ENCODE results near the gene MACROD2.
"Not testable (repeated sequence)": the region's sequence is repeated elsewhere in the genome, so short reads cannot be mapped to it uniquely, and the experiment has no call there.

MACROD2 gene

DNA sequence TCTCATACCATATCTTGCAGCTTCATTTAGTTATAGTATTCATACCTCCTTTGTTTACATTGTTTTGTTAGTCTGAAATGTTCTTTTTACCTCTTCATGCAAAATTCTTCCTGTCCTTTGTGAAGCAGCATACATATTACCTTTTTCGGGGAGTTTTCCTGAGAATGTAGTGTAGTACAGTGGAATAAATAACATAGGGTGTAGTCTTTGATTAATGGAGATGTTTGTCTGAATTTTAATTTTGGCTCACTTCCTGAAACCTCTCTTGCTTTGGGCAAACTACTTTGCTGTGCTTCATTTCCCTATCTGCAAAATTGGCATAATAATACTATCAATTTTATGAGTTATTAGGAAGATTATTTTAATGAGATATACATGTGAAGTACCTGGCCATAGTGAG, 5.6 kb downstream of the MACROD2 start:
- peaks cover 7% of the 10 kb centered on the region for H3K9me3 ChIP-seq
- H3K9ac ChIP-seq = no peak overlapping the region
- no peak overlapping the region for H3K4me2 ChIP-seq
- no peaks in the 10 kb centered on the region for H3K27me3 ChIP-seq
- H3K4me1 ChIP-seq = peaks cover 11% of the 10 kb centered on the region
- TF ChIP-seq Cebpa-rat (IDR thresholded peaks at IDR 0.05) = no peak
- H4K20me1 ChIP-seq = no peaks in the 10 kb centered on the region
- no peaks in the 10 kb centered on the region for H3K36me3 ChIP-seq
- no peak overlapping the region for H3K27ac ChIP-seq
- H3K4me3 ChIP-seq = no peak overlapping the region

DNA sequence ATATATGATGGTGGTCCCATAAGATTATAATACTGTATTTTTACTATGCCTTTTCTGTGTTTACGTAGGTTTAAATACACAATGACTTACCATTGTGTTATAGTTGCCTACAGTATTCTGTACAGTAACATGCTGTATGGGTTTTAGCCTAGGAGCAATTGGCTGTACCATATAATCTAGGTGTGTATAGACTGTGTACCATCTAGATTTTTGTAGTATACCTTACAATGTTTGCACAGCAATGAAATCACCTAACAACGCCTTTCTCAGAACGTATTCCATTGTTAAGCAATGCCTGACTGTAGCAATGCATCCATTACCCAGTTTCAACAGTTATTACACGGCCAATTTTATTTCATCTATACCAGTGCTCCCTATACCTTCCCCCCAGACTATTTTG, 10.7 kb downstream of the MACROD2 start:
- Histone ChIP-seq H3K4me3 (no peak overlapping the region), H3K9me3 (no peaks in the 10 kb centered on the region), H3K36me3 (no peaks in the 10 kb centered on the region), H3K4me2 (no peak overlapping the region), H4K20me1 (no peaks in the 10 kb centered on the region), H3K9ac (no peak overlapping the region), H3K4me1 (no peaks in the 10 kb centered on the region), H3K27ac (no peak overlapping the region), H3K27me3 (no peaks in the 10 kb centered on the region)
- TF ChIP-seq Cebpa-rat (IDR thresholded peaks at IDR 0.05) = no peak

DNA sequence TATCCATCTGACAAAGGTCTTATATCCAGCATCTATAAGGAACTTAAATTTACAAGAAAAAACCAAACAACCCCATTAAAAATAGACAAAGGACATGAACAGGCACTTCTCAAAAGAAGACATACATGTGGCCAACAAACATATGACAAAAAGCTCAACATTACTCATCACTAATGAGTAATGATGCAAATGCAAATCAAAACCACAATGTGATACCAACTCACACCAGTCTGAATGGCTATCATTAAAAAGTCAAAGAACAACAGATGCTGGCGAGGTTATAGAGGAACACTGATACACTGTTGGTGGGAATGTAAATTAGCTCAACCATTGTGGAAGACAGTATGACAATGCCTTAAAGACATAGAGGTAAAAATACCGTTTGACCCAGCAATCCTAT, 13.9 kb downstream of the MACROD2 start:
- no peaks in the 10 kb centered on the region for H3K4me1 ChIP-seq
- no peaks in the 10 kb centered on the region for H4K20me1 ChIP-seq
- H3K9me3 ChIP-seq = peaks cover 12% of the 10 kb centered on the region; the same call in 1 of the 2 replicates
- no peak overlapping the region for H3K4me2 ChIP-seq
- TF ChIP-seq Cebpa-rat (IDR thresholded peaks at IDR 0.05) = no peak
- no peak overlapping the region for H3K9ac ChIP-seq
- no peaks in the 10 kb centered on the region for H3K27me3 ChIP-seq
- no peak overlapping the region for H3K27ac ChIP-seq
- no peaks in the 10 kb centered on the region for H3K36me3 ChIP-seq
- H3K4me3 ChIP-seq = no peak overlapping the region

DNA sequence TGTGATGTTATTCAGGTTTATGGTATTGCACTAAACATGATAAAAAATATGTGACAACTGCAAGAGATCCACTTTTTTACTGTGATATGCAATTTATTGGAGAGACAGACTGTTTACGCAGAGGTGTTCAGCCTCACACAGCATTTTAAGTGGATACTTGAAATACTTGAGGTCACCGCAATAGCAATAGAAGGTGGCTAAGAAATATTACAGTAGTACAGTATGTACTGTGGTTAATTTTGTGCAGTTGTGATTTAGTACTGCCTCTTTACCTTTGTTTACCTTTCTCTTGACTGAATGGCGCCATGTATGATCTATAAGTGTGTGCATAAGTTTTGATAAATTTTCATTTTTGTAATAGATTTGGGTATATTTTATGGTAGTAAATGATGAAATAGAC, 17.4 kb downstream of the MACROD2 start:
- Histone ChIP-seq H3K4me3 (no peak overlapping the region), H3K4me2 (no peak overlapping the region), H4K20me1 (no peaks in the 10 kb centered on the region), H3K27ac (no peak overlapping the region), H3K9me3 (peaks cover 14% of the 10 kb centered on the region), H3K9ac (no peak overlapping the region), H3K4me1 (no peaks in the 10 kb centered on the region), H3K27me3 (no peaks in the 10 kb centered on the region), H3K36me3 (no peaks in the 10 kb centered on the region)
- no peak for TF ChIP-seq Cebpa-rat (IDR thresholded peaks at IDR 0.05)

DNA sequence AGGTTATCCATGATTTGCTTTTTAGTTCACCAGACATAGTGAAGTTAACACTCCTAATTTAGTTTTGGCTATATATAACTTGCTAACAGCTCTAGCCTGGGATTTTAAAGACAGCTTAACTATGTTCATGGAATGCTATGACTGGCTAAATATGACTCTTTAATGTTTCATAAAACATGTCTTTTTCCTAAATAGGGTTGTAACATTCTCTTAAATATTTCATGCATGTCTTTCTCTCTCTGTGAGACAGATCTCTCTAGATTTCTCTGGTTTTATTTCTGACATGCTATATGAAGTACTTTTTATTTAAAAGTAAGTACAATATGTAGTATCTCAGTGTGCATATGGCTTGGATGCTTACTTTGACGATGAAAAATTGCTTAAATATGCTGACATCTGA, 35.7 kb downstream of the MACROD2 start:
- Histone ChIP-seq H4K20me1 (no peaks in the 10 kb centered on the region), H3K4me3 (no peak overlapping the region)

DNA sequence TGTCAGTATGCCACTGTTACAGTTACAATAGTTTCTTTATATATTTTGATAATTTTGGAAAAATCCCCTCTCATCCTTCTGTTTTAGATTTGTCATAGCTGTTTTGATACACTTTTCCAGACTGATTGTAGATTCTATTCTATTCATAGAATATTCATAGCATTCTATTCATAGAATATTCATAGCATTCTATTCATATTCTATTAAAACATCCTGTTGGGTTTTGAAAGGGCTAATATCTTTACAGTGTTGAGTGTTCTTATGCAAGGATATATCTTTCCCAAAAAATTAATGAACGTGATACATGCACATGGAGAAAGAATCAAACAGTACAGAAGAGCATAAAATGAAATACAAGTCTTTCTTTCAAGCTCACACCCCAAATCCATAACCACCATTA, 38.0 kb downstream of the MACROD2 start:
- Histone ChIP-seq H3K4me2 (no peak overlapping the region), H3K9me3 (no peaks in the 10 kb centered on the region), H3K27ac (no peak overlapping the region), H3K27me3 (no peaks in the 10 kb centered on the region), H3K4me3 (no peak overlapping the region), H4K20me1 (no peaks in the 10 kb centered on the region), H3K4me1 (no peaks in the 10 kb centered on the region), H3K36me3 (no peaks in the 10 kb centered on the region), H3K9ac (no peak overlapping the region)
- no peak for TF ChIP-seq Cebpa-rat (IDR thresholded peaks at IDR 0.05)

More for the DNA sequence above, 35.7 kb downstream of the MACROD2 start:
- H3K4me1 ChIP-seq = no peaks in the 10 kb centered on the region
- H3K36me3 ChIP-seq = no peaks in the 10 kb centered on the region
- TF ChIP-seq Cebpa-rat (IDR thresholded peaks at IDR 0.05) = no peak
- no peaks in the 10 kb centered on the region for H3K27me3 ChIP-seq
- H3K4me2 ChIP-seq = no peak overlapping the region
- no peak overlapping the region for H3K9ac ChIP-seq
- H3K27ac ChIP-seq = no peak overlapping the region
- no peaks in the 10 kb centered on the region for H3K9me3 ChIP-seq

DNA sequence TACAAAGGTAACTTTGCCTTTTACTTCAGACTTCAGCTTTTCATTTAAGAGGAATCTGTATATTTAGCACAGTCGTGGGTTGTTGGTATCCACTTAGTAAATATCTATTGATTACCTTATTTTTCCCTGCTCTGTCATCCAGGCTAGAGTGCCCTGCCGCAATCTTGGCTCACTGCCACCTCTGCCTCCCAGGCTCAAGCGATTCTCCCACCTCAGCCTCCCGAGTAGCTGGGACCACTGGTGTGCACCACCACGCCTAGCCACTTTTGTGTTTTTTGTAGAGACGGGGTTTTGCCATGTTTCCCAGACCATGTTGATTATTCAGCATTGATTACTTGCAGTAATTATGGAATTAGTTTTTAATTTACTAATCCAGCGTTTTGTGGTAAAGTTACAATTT, 41.3 kb downstream of the MACROD2 start:
- Histone ChIP-seq H4K20me1 (no peaks in the 10 kb centered on the region), H3K9ac (no peak overlapping the region), H3K4me1 (no peaks in the 10 kb centered on the region), H3K27ac (no peak overlapping the region), H3K4me2 (no peak overlapping the region), H3K4me3 (no peak overlapping the region), H3K27me3 (no peaks in the 10 kb centered on the region), H3K9me3 (no peaks in the 10 kb centered on the region), H3K36me3 (no peaks in the 10 kb centered on the region)
- no peak for TF ChIP-seq Cebpa-rat (IDR thresholded peaks at IDR 0.05)

DNA sequence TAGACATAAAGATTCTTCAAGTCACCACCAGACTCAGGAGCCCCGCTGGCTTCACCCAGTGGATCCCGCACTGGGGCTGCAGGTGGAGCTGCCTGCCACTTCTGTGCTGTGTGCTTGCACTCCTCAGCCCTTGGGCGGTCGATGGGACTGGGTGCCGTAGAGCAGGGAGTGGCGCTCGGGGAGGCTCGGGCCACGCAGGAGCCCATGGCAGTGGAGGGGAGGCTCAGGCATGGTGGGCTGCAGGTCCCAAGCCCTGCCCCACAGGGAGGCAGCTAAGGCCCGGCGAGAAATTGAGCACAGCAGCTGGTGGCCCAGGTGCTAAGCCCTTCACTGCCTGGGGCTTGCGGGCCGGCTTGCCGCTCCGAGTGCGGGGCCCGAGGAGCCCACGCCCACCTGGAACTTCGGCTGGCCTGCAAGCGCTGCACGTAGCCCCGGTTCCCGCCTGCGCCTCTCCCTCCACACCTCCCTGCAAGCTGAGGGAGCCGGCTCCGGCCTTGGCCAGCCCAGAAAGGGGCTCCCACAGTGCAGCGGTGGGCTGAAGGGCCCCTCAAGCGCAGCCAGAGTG, 49.5 kb downstream of the MACROD2 start:
- H3K27me3 ChIP-seq, H3K36me3 ChIP-seq, H3K9me3 ChIP-seq, H3K4me2 ChIP-seq, H3K4me1 ChIP-seq, H3K9ac ChIP-seq, H3K4me3 ChIP-seq, H4K20me1 ChIP-seq, H3K27ac ChIP-seq: not testable (repeated sequence)

DNA sequence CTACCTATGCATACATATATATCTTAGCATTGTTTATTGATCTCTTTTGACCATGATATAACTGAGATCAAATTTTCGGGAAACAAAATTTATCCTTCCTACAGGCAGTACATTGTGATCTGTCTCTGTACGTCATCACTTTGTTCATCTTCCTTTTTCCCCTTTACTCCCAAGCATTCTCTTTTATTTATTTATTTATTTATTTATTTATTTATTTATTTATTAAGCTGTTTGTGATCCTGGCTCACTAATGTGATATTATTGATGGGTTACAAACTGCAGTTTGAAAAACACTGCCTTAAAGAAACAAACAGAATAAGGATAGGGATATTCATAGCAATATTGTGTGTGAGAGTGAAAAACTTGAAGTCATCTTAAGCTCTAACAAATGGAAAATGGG, 51.2 kb downstream of the MACROD2 start:
- H3K27me3 ChIP-seq = no peaks in the 10 kb centered on the region
- TF ChIP-seq Cebpa-rat (IDR thresholded peaks at IDR 0.05) = no peak
- H3K36me3 ChIP-seq = no peaks in the 10 kb centered on the region
- no peaks in the 10 kb centered on the region for H3K4me1 ChIP-seq
- no peaks in the 10 kb centered on the region for H3K9me3 ChIP-seq
- H3K4me3 ChIP-seq = no peak overlapping the region
- no peak overlapping the region for H3K9ac ChIP-seq
- H3K4me2 ChIP-seq = no peak overlapping the region
- no peak overlapping the region for H3K27ac ChIP-seq
- no peaks in the 10 kb centered on the region for H4K20me1 ChIP-seq

DNA sequence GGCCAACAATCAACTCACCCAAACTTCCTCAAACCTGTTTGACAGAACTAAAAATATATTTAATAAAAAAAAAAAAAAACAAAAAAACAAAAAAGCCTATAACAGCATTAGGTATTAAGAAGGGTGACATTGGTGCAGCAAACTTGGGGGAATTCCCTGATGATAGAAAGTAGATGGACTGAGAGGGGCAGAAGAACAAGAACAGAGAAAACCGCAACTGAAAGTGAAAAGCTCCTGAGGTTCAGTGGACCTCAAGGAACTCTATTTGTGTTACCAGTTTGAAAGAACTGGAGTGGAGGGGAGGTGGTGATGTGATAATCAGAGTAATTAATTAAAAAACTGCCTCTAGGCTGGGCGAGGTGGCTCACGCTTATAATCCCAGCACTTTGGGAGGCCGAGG, 53.8 kb downstream of the MACROD2 start:
- Histone ChIP-seq H3K4me2 (no peak overlapping the region), H4K20me1 (no peaks in the 10 kb centered on the region), H3K27me3 (no peaks in the 10 kb centered on the region), H3K4me3 (no peak overlapping the region), H3K9me3 (no peaks in the 10 kb centered on the region), H3K4me1 (no peaks in the 10 kb centered on the region), H3K9ac (no peak overlapping the region), H3K36me3 (no peaks in the 10 kb centered on the region), H3K27ac (no peak overlapping the region)
- no peak for TF ChIP-seq Cebpa-rat (IDR thresholded peaks at IDR 0.05)

DNA sequence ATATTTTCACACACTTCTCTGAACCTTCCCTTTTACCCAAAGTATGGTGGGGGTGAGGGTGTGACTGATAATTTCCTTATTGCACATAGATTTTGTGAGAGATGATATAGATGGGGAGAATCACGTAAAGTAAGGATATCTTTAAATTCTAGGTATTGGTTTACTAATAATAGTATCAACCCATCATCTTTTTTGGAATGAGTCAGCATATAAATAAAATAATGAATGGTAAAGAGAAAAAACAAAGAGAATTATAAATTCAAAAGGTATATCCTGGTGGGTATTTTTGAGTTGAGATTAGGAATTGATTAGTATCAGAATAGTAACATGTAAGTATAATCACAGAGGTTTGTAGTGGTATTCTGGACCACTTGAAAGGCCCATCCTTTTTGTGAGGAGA, 56.1 kb downstream of the MACROD2 start:
- H3K4me1 ChIP-seq = no peaks in the 10 kb centered on the region
- no peak overlapping the region for H3K4me2 ChIP-seq
- H3K4me3 ChIP-seq = no peak overlapping the region
- no peak overlapping the region for H3K27ac ChIP-seq
- no peaks in the 10 kb centered on the region for H3K27me3 ChIP-seq
- H3K36me3 ChIP-seq = no peaks in the 10 kb centered on the region
- TF ChIP-seq Cebpa-rat (IDR thresholded peaks at IDR 0.05) = no peak
- no peaks in the 10 kb centered on the region for H4K20me1 ChIP-seq
- no peaks in the 10 kb centered on the region for H3K9me3 ChIP-seq
- H3K9ac ChIP-seq = no peak overlapping the region

Data from BLaER1 (cell line).